Psoas muscle (tissue), 8 donors: Measurements from ENCODE around the gene SIDT2. TPM values are rescaled to one million over a fixed set of nuclear protein-coding genes. Genes with fewer than 3 reads are reported as not detected.
A peak's percentile ranks its signal among the peaks of the same experiment; 100 is the strongest.

ENCODE experiments used
- ATAC-seq, 4 donors: fragments of 200-7000 bp; cut with Tn5 transposase; one replicate each; pipeline ENCODE4 v1.9.1; 2020; ENCODE audit warnings: moderate library complexity in 3 of 4, mild to moderate bottlenecking in 2 of 4
- DNase-seq, 2 donors: peaks; one replicate each; pipeline ENCODE4 v3.0.0-alpha.2; 2020
- H3K27ac ChIP-seq: fragments of 200-600 bp; one replicate; pipeline ENCODE4 v1.8.0; 2022
- H3K27me3 ChIP-seq, 3 donors: fragments of 200-600 bp in 1 of 3; one replicate each; pipeline versions ENCODE4 v1.6.1 to v1.8.0; 2013 to 2022; ENCODE audit warnings: low read length in 2 of 3, mild to moderate bottlenecking in 2 of 3, moderate library complexity in 1 of 3; ENCODE audit not compliant: insufficient read depth in 3 of 3
- H3K36me3 ChIP-seq, 2 donors: fragments of 200-600 bp in 1 of 2; one replicate each; pipeline versions ENCODE4 v1.6.1 to v1.8.0; 2013 to 2022; ENCODE audit warnings: low read depth in 1 of 2, mild to moderate bottlenecking in 1 of 2, moderate library complexity in 1 of 2; ENCODE audit not compliant: insufficient read depth in 1 of 2
- H3K4me1 ChIP-seq: fragments of 200-600 bp; one replicate; pipeline ENCODE4 v1.8.0; 2022
- H3K4me3 ChIP-seq: fragments of 200-600 bp; one replicate; pipeline ENCODE4 v1.8.0; 2022; ENCODE audit warnings: mild to moderate bottlenecking
- H3K9me3 ChIP-seq: fragments of 200-600 bp; one replicate; pipeline ENCODE4 v1.8.0; 2022
- CTCF ChIP-seq: fragments of 200-600 bp; IDR thresholded peaks from one replicate; pipeline ENCODE4 v1.8.0; 2022; ENCODE audit warnings: antibody characterized with exemption
- WGBS, 3 donors: extraction: QIAGEN DNeasy Blood & Tissue Kit; methylation state at CpG; one replicate each; pipeline versions ENCODE4 v1.1.6 to v1.1.7; 2013; 5-methylcytosine and 5-hydroxymethylcytosine counted together
- intact Hi-C, 2 donors: fragments of 100-400 bp; cut with DNase I; formaldehyde crosslinking; loops; one replicate each; pipeline versions ENCODE4 v1.11.0 to v1.14.2; 2022
- polyA plus RNA-seq, 3 donors: library from polyadenylated mRNA; stranded (reverse); fragments of 200-250 nt; gene quantifications; one replicate each; pipeline ENCODE4 v1.2.3, GENCODE V29; 2013
- total RNA-seq, 4 donors: library from RNA; stranded (reverse); fragmentation: NEBNext Ultra II Directional in 2 of 4; extraction: Animal tissue kit (Norgen Biotek cat#: 25700) in 2 of 4; gene quantifications; one replicate each; pipeline versions ENCODE4 v1.2.1 to v1.2.4, GENCODE V29; 2021 to 2023
- donor health status: healthy with polysubstance abuse.
- donor health status: DM: no; HTN: no; CAD: no; lungs with moderate emphysema.
- donor health status: Bipolar disorder and iron deficiency.
- donor health status: healthy.
- donor health status: DM: yes; HTN: yes; CAD: no.
- donor health status: DM: no; HTN: no; CAD: no.
- donor health status: DM: no; HTN: no; CAD: no.
- donor health status: DM: yes; HTN: yes; CAD: no.

SIDT2 gene
- total and polyA plus RNA-seq, 7 donors, result 7.1 to 22.8 (median 12.6) TPM

GRCh38 chr11:117187428-117187798 lies 8.9 kb downstream of the SIDT2 start:
- intact Hi-C loops, result no loop called here
- H3K27me3 ChIP-seq, result no peaks in the 10 kb centered on the region
- no peak overlapping the region for H3K4me3 ChIP-seq
- H3K4me1 ChIP-seq, result no peaks in the 10 kb centered on the region
- no peak overlapping the region for H3K27ac ChIP-seq
- peaks cover 0 to 95% of the 10 kb centered on the region in 2 donors for H3K36me3 ChIP-seq
- 76 to 84% (median 78%) methylated on average over 13 of the region's 13 CpGs for WGBS, 3 donors
- ATAC-seq (no peak), DNase-seq (peak in 1 of 2 donors; percentile 36)
- TF ChIP-seq CTCF, result no peak
- H3K9me3 ChIP-seq, result no peaks in the 10 kb centered on the region

- WGBS, 3 donors, result 89 to 91% (median 90%) methylated on average over 16 of the region's 16 CpGs
- peaks cover 0 to 95% of the 10 kb centered on the region in 2 donors for H3K36me3 ChIP-seq
- no peaks in the 10 kb centered on the region for H3K27me3 ChIP-seq
- no peak for TF ChIP-seq CTCF
- H3K4me3 ChIP-seq, result no peak overlapping the region
- no peaks in the 10 kb centered on the region for H3K9me3 ChIP-seq
- ATAC-seq (no peak), DNase-seq (peak in 1 of 2 donors; percentile 41)
- H3K27ac ChIP-seq, result no peak overlapping the region
- H3K4me1 ChIP-seq, result no peaks in the 10 kb centered on the region
- intact Hi-C loops, result no loop called here
These were observed 9.4 kb downstream of the SIDT2 start for GRCh38 chr11:117187799-117188481.

GRCh38 chr11:117188620-117189081 lies 10.1 kb downstream of the SIDT2 start:
- Histone ChIP-seq H3K27me3 (no peaks in the 10 kb centered on the region), H3K4me1 (no peaks in the 10 kb centered on the region), H3K36me3 (peaks cover 0 to 95% of the 10 kb centered on the region in 2 donors), H3K27ac (no peak overlapping the region), H3K4me3 (no peak overlapping the region), H3K9me3 (no peaks in the 10 kb centered on the region)
- ATAC-seq (peak in 1 of 4 donors; percentile 12), DNase-seq (no peak)
- intact Hi-C loops, result no loop called here
- WGBS, 3 donors, result 89 to 90% (median 90%) methylated on average over 20 of the region's 20 CpGs
- no peak for TF ChIP-seq CTCF

GRCh38 chr11:117189191-117189940 lies 10.8 kb downstream of the SIDT2 start:
- Histone ChIP-seq H3K4me3 (no peak overlapping the region), H3K36me3 (peaks cover 0 to 89% of the 10 kb centered on the region in 2 donors), H3K4me1 (no peaks in the 10 kb centered on the region), H3K9me3 (no peaks in the 10 kb centered on the region), H3K27ac (no peak overlapping the region), H3K27me3 (no peaks in the 10 kb centered on the region)
- ATAC-seq, result no peak
- TF ChIP-seq CTCF, result no peak
- 91 to 94% (median 92%) methylated on average over 22 of the region's 22 CpGs for WGBS, 3 donors
- no peak for DNase-seq
- intact Hi-C loops, result no loop called here
